GM23338 (cell line): ENCODE measurements around the gene MTHFSD. TPM values are rescaled to one million over a fixed set of nuclear protein-coding genes. Genes with fewer than 3 reads are reported as not detected.

Experiments used
- ATAC-seq: fragments of 200-7000 bp; cut with Tn5 transposase; 3 replicates; pipeline ENCODE4 v1.9.1; 2020
- DNase-seq: peaks from one replicate; pipeline ENCODE4 v3.0.0-alpha.2; 2015; ENCODE audit warnings: low spot score
- H2AFZ ChIP-seq: fragments of 200-600 bp; sonication (generic); 2 replicates; pipeline ENCODE4 v1.8.0; 2016; ENCODE audit warnings: antibody characterized with exemption, mild to moderate bottlenecking, moderate library complexity
- H3F3A ChIP-seq: fragments of 200-600 bp; sonication (generic); replicated peaks from 2 replicates; pipeline ENCODE4 v1.8.0; 2017; ENCODE audit warnings: antibody characterized with exemption, mixed run types, low read depth
- H3K27ac ChIP-seq: fragments of 200-600 bp; sonication (generic); 2 replicates; pipeline ENCODE4 v1.6.1; 2016; ENCODE audit warnings: low read depth
- H3K27me3 ChIP-seq: fragments of 200-600 bp; sonication (generic); 2 replicates; pipeline ENCODE4 v1.8.0; 2016; ENCODE audit warnings: mild to moderate bottlenecking, mixed run types, moderate library complexity; ENCODE audit not compliant: insufficient read depth
- H3K36me3 ChIP-seq: fragments of 200-600 bp; sonication (generic); 2 replicates; pipeline ENCODE4 v1.8.0; 2016; ENCODE audit warnings: mild to moderate bottlenecking; ENCODE audit not compliant: insufficient read depth
- H3K4me1 ChIP-seq: fragments of 200-600 bp; sonication (generic); 2 replicates; pipeline ENCODE4 v1.8.0; 2016; ENCODE audit warnings: mild to moderate bottlenecking, moderate library complexity; ENCODE audit not compliant: insufficient read depth
- H3K4me2 ChIP-seq: fragments of 200-600 bp; sonication (generic); 2 replicates; pipeline ENCODE4 v1.7.1; 2017; ENCODE audit warnings: mixed run types
- H3K4me3 ChIP-seq: fragments of 200-600 bp; sonication (generic); 2 replicates; pipeline ENCODE4 v1.6.1; 2016; ENCODE audit warnings: mixed run types
- H3K79me2 ChIP-seq: fragments of 200-600 bp; sonication (generic); replicated peaks from 2 replicates; pipeline ENCODE4 v1.8.0; 2017; ENCODE audit warnings: mild to moderate bottlenecking; ENCODE audit not compliant: insufficient read depth
- H3K9me2 ChIP-seq: fragments of 200-600 bp; sonication (generic); 2 replicates; pipeline ENCODE4 v1.8.0; 2017; ENCODE audit not compliant: insufficient read depth
- H4K20me1 ChIP-seq: fragments of 200-600 bp; sonication (generic); replicated peaks from 2 replicates; pipeline ENCODE4 v1.8.0; 2017; ENCODE audit warnings: mild to moderate bottlenecking; ENCODE audit not compliant: insufficient read depth
- H3K27ac Mint-ChIP-seq: 2 replicates; pipeline ENCODE4 v1.8.0; 2020; ENCODE audit warnings: inconsistent platforms, mild to moderate bottlenecking, moderate library complexity, mixed read lengths
- H3K27me3 Mint-ChIP-seq: 3 replicates; pipeline ENCODE4 v1.8.0; 2022; ENCODE audit warnings: low read depth, mild to moderate bottlenecking, moderate library complexity, mixed read lengths, inconsistent platforms; ENCODE audit not compliant: insufficient read depth, poor library complexity
- H3K36me3 Mint-ChIP-seq: 3 replicates; pipeline ENCODE4 v1.8.0; 2021; ENCODE audit warnings: low read depth, mild to moderate bottlenecking, inconsistent platforms, moderate library complexity, mixed read lengths
- H3K4me1 Mint-ChIP-seq: 3 replicates; pipeline ENCODE4 v1.8.0; 2020; ENCODE audit warnings: mild to moderate bottlenecking, inconsistent platforms, mixed read lengths
- H3K4me3 Mint-ChIP-seq: 3 replicates; pipeline ENCODE4 v1.8.0; 2021; ENCODE audit warnings: moderate library complexity, mild to moderate bottlenecking, inconsistent platforms, mixed read lengths
- H3K9me3 Mint-ChIP-seq: 3 replicates; pipeline ENCODE4 v1.8.0; 2020; ENCODE audit warnings: moderate library complexity, mild to moderate bottlenecking, inconsistent platforms, mixed read lengths
- CREB1 ChIP-seq: fragments of 250-450 bp; sonication (Bioruptor Pico); IDR thresholded peaks from 2 replicates; pipeline ENCODE4 v1.5.0; 2020; ENCODE audit warnings: low read depth, mild to moderate bottlenecking, moderate library complexity
- EZH2 ChIP-seq: fragments of 200-600 bp; sonication (generic); IDR thresholded peaks from one replicate; pipeline ENCODE4 v1.8.0; 2017; ENCODE audit warnings: antibody characterized with exemption, mild to moderate bottlenecking, low read depth; ENCODE audit not compliant: unreplicated experiment
- EZH2phosphoT487 ChIP-seq: fragments of 200-600 bp; sonication (generic); IDR thresholded peaks from one replicate; pipeline ENCODE4 v1.8.1; 2018; ENCODE audit warnings: antibody characterized with exemption; ENCODE audit not compliant: unreplicated experiment
- NANOG ChIP-seq: IDR thresholded peaks from 2 replicates; pipeline ENCODE4 v1.6.1; 2016; ENCODE audit warnings: antibody characterized with exemption, borderline replicate concordance
- POLR2AphosphoS5 ChIP-seq: IDR thresholded peaks from 2 replicates; pipeline ENCODE4 v1.6.1; 2016; ENCODE audit warnings: antibody characterized with exemption, low read depth
- STAT1 ChIP-seq: IDR thresholded peaks from one replicate; pipeline ENCODE4 v1.6.1; 2016; ENCODE audit warnings: antibody characterized with exemption; ENCODE audit not compliant: unreplicated experiment
- ZNF114 ChIP-seq: fragments of 250-450 bp; sonication (Bioruptor Pico); IDR thresholded peaks from 2 replicates; pipeline ENCODE4 v1.5.0; 2020; ENCODE audit warnings: mild to moderate bottlenecking, moderate library complexity
- polyA plus RNA-seq: library from polyadenylated mRNA; unstranded; fragments of >200 nt; fragmentation: Nextera tagmentation; extraction: Ambion mirVana; gene quantifications from 2 replicates; pipeline ENCODE4 v1.2.1, GENCODE V29; 2016
- total RNA-seq: library from RNA; depleted of rRNA; stranded (reverse); fragments of >200 nt; shearing (Covaris generic); gene quantifications from 2 replicates; pipeline ENCODE4 v1.2.3, GENCODE V29; 2014
- TF ChIP-seq, protein P1 (sequence below): IDR thresholded peaks from 2 replicates; pipeline ENCODE4 v1.6.1; 2016; ENCODE audit warnings: antibody characterized with exemption
- TF ChIP-seq, protein P2 (sequence below): fragments of 250-450 bp; sonication (Bioruptor Pico); IDR thresholded peaks from 2 replicates; pipeline ENCODE4 v1.5.0; 2020; ENCODE audit warnings: mild to moderate bottlenecking, moderate library complexity

The MTHFSD gene
- total and polyA plus RNA-seq, 2 experiments from 2014 or later = 7.2 to 8.1 TPM

DNA sequence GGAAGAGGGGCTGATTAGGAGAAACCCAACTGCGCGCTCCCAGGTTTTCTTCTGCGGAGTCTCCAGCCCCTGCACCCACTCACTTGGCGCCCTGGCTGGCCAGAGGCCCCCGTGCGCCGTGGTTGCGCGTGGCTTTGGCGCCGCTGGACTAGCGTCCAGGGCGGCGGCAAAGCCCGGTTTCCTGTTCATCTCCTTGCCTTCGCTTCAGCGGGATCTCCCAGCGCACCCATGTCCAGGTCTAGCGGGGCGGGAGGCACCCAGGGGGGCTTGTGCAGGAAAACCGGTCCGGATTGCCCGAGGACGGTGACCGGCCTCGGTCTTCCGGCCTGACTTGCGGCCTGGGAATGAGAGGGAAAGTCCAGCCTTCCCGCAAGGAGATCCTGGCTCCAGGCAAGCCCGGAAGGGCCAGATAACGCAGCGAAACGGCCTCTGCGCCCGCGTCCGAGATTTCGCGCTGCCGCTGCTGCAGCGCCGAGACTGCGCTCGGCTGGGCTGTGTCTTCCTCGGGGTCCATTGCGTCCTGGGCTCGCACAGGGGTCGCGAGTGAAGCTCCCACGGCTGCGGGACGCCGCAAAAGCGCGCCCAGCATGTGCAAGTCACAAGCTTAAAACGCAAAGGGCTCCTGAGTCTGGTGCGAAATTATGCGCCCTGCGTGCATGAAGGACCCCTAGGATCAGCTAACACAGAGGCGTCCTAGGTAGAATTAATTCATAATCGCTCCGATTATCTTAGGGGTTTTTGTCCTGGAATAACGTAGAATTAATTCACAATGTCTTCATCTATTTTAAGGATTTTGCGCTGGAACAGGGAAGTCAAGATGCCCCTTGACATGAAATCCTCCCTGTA is 39.0 kb downstream of the MTHFSD start:
- no peaks in the 10 kb centered on the region for H3K9me2 ChIP-seq
- Mint-ChIP-seq H3K9me3 (no peaks in the 10 kb centered on the region; the same call in 1 of the 3 replicates), H3K27me3 (peaks cover 88% of the 10 kb centered on the region), H3K4me1 (peaks cover 24% of the 10 kb centered on the region), H3K27ac (no peak overlapping the region), H3K36me3 (no peaks in the 10 kb centered on the region), H3K4me3 (peak overlapping the region; percentile 55)
- H3K4me3 ChIP-seq = peak overlapping the region; percentile 50
- DNase-seq = no peak
- 0 out of 2 replicates have a peak, but pooled peaks cover 6% of the 10 kb centered on the region for H3F3A ChIP-seq
- no peaks in the 10 kb centered on the region for H3K79me2 ChIP-seq
- peaks cover 22% of the 10 kb centered on the region for H3K4me1 ChIP-seq
- H3K27ac ChIP-seq = no peak overlapping the region
- no peaks in the 10 kb centered on the region for H3K36me3 ChIP-seq
- peaks cover 88% of the 10 kb centered on the region for H3K27me3 ChIP-seq
- peak overlapping the region; percentile 76; the same call in 1 of the 2 replicates for H2AFZ ChIP-seq
- H3K4me2 ChIP-seq = peak overlapping the region; percentile 78
- ATAC-seq = peak; percentile 4
- TF ChIP-seq POLR2AphosphoS5 (no peak), CREB1 (no peak), NANOG (no peak), EZH2phosphoT487 (peak; percentile 65), EZH2 (peak; percentile 97), STAT1 (no peak), ZNF114 (no peak)
- TF ChIP-seq, protein P1, sequence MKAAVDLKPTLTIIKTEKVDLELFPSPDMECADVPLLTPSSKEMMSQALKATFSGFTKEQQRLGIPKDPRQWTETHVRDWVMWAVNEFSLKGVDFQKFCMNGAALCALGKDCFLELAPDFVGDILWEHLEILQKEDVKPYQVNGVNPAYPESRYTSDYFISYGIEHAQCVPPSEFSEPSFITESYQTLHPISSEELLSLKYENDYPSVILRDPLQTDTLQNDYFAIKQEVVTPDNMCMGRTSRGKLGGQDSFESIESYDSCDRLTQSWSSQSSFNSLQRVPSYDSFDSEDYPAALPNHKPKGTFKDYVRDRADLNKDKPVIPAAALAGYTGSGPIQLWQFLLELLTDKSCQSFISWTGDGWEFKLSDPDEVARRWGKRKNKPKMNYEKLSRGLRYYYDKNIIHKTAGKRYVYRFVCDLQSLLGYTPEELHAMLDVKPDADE = no peak
- TF ChIP-seq, protein P2, sequence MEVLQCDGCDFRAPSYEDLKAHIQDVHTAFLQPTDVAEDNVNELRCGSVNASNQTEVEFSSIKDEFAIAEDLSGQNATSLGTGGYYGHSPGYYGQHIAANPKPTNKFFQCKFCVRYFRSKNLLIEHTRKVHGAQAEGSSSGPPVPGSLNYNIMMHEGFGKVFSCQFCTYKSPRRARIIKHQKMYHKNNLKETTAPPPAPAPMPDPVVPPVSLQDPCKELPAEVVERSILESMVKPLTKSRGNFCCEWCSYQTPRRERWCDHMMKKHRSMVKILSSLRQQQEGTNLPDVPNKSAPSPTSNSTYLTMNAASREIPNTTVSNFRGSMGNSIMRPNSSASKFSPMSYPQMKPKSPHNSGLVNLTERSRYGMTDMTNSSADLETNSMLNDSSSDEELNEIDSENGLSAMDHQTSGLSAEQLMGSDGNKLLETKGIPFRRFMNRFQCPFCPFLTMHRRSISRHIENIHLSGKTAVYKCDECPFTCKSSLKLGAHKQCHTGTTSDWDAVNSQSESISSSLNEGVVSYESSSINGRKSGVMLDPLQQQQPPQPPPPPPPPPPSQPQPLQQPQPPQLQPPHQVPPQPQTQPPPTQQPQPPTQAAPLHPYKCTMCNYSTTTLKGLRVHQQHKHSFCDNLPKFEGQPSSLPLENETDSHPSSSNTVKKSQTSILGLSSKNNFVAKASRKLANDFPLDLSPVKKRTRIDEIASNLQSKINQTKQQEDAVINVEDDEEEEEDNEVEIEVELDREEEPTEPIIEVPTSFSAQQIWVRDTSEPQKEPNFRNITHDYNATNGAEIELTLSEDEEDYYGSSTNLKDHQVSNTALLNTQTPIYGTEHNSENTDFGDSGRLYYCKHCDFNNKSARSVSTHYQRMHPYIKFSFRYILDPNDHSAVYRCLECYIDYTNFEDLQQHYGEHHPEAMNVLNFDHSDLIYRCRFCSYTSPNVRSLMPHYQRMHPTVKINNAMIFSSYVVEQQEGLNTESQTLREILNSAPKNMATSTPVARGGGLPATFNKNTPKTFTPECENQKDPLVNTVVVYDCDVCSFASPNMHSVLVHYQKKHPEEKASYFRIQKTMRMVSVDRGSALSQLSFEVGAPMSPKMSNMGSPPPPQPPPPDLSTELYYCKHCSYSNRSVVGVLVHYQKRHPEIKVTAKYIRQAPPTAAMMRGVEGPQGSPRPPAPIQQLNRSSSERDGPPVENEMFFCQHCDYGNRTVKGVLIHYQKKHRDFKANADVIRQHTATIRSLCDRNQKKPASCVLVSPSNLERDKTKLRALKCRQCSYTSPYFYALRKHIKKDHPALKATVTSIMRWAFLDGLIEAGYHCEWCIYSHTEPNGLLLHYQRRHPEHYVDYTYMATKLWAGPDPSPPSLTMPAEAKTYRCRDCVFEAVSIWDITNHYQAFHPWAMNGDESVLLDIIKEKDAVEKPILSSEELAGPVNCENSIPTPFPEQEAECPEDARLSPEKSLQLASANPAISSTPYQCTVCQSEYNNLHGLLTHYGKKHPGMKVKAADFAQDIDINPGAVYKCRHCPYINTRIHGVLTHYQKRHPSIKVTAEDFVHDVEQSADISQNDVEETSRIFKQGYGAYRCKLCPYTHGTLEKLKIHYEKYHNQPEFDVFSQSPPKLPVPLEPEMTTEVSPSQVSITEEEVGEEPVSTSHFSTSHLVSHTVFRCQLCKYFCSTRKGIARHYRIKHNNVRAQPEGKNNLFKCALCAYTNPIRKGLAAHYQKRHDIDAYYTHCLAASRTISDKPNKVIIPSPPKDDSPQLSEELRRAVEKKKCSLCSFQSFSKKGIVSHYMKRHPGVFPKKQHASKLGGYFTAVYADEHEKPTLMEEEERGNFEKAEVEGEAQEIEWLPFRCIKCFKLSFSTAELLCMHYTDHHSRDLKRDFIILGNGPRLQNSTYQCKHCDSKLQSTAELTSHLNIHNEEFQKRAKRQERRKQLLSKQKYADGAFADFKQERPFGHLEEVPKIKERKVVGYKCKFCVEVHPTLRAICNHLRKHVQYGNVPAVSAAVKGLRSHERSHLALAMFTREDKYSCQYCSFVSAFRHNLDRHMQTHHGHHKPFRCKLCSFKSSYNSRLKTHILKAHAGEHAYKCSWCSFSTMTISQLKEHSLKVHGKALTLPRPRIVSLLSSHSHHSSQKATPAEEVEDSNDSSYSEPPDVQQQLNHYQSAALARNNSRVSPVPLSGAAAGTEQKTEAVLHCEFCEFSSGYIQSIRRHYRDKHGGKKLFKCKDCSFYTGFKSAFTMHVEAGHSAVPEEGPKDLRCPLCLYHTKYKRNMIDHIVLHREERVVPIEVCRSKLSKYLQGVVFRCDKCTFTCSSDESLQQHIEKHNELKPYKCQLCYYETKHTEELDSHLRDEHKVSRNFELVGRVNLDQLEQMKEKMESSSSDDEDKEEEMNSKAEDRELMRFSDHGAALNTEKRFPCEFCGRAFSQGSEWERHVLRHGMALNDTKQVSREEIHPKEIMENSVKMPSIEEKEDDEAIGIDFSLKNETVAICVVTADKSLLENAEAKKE (CRISPR knock-in tag) = no peak
- H4K20me1 ChIP-seq = peaks cover 11% of the 10 kb centered on the region
